ENCODE data around the gene PCARE.

GRCh38 chr2:29021886-29022285, 52.4 kb downstream of the PCARE start:
- TF ChIP-seq CTCF (conservative IDR thresholded peaks at IDR 0.05 in 1 of 2, IDR thresholded peaks at IDR 0.05 in 1 of 2; ENCODE audit: low read depth in 1 of 2, low read length in 2 of 2) (no peak), EZH2 (IDR thresholded peaks at IDR 0.05; ENCODE audit: low read length, missing control alignments) (no peak)

Measured in fibroblast of lung (primary cell).